Measurements from ENCODE around the gene IVNS1ABP. TPM values are rescaled to one million over a fixed set of nuclear protein-coding genes. Genes with fewer than 3 reads are reported as not detected.
A peak's percentile ranks its signal among the peaks of the same experiment; 100 is the strongest.

The IVNS1ABP gene
- total and polyA plus RNA-seq, 9 donors: 52.2 to 79.6 (median 61.4) TPM

GRCh38 chr1:185284533-185285276, 32.3 kb downstream of the IVNS1ABP start:
- no peak overlapping the region for H3K4me3 ChIP-seq (ENCODE audit: low read length)
- DNase-seq: no peak
- WGBS (ENCODE audit: insufficient coverage): no CpG with 5 or more reads among the region's 2 CpGs

GRCh38 chr1:185284116-185284515, 32.9 kb downstream of the IVNS1ABP start:
- Histone ChIP-seq H3K27ac (ENCODE audit: low read length) (no peak overlapping the region), H3K4me3 (ENCODE audit: low read length) (no peak overlapping the region), H3K4me1 (ENCODE audit: control insufficient read depth, insufficient read depth, low read length) (no peaks in the 10 kb centered on the region), H3K27me3 (ENCODE audit: control insufficient read depth, insufficient read depth, low read length) (no peaks in the 10 kb centered on the region), H3K9me3 (replicated peaks; ENCODE audit: control insufficient read depth, low read depth, low read length) (no peaks in the 10 kb centered on the region), H3K36me3 (ENCODE audit: control insufficient read depth, insufficient read depth, low read length) (peaks cover 3% of the 10 kb centered on the region)
- WGBS (ENCODE audit: insufficient coverage): no CpG with 5 or more reads among the region's 2 CpGs
- DNase-seq: no peak

More at GRCh38 chr1:185284533-185285276, 32.3 kb downstream of the IVNS1ABP start:
- no peaks in the 10 kb centered on the region for H3K27me3 ChIP-seq (ENCODE audit: control insufficient read depth, insufficient read depth, low read length)
- no peak overlapping the region for H3K27ac ChIP-seq (ENCODE audit: low read length)
- H3K4me1 ChIP-seq (ENCODE audit: control insufficient read depth, insufficient read depth, low read length): no peaks in the 10 kb centered on the region
- no peaks in the 10 kb centered on the region for H3K9me3 ChIP-seq (replicated peaks; ENCODE audit: control insufficient read depth, low read depth, low read length)
- peaks cover 3% of the 10 kb centered on the region for H3K36me3 ChIP-seq (ENCODE audit: control insufficient read depth, insufficient read depth, low read length)

GRCh38 chr1:185281245-185281644, 35.8 kb downstream of the IVNS1ABP start:
- Histone ChIP-seq H3K9me3 (replicated peaks; ENCODE audit: control insufficient read depth, low read depth, low read length) (no peaks in the 10 kb centered on the region), H3K27me3 (ENCODE audit: control insufficient read depth, insufficient read depth, low read length) (no peaks in the 10 kb centered on the region), H3K4me3 (ENCODE audit: low read length) (no peak overlapping the region), H3K36me3 (ENCODE audit: control insufficient read depth, insufficient read depth, low read length) (peaks cover 6% of the 10 kb centered on the region), H3K4me1 (ENCODE audit: control insufficient read depth, insufficient read depth, low read length) (no peaks in the 10 kb centered on the region), H3K27ac (ENCODE audit: low read length) (no peak overlapping the region)
- no CpG with 5 or more reads among the region's 3 CpGs for WGBS (ENCODE audit: insufficient coverage)
- DNase-seq: no peak

GRCh38 chr1:185280589-185280988, 36.5 kb downstream of the IVNS1ABP start:
- WGBS (ENCODE audit: insufficient coverage): 100% methylated on average over 2 of the region's 2 CpGs
- no peak for DNase-seq
- peaks cover 6% of the 10 kb centered on the region for H3K36me3 ChIP-seq (ENCODE audit: control insufficient read depth, insufficient read depth, low read length)

GRCh38 chr1:185279571-185279970, 37.5 kb downstream of the IVNS1ABP start:
- no peaks in the 10 kb centered on the region for H3K9me3 ChIP-seq (replicated peaks; ENCODE audit: control insufficient read depth, low read depth, low read length)
- peaks cover 6% of the 10 kb centered on the region for H3K36me3 ChIP-seq (ENCODE audit: control insufficient read depth, insufficient read depth, low read length)
- H3K27ac ChIP-seq (ENCODE audit: low read length): no peak overlapping the region
- no peak overlapping the region for H3K4me3 ChIP-seq (ENCODE audit: low read length)
- DNase-seq: no peak
- H3K27me3 ChIP-seq (ENCODE audit: control insufficient read depth, insufficient read depth, low read length): no peaks in the 10 kb centered on the region
- no peaks in the 10 kb centered on the region for H3K4me1 ChIP-seq (ENCODE audit: control insufficient read depth, insufficient read depth, low read length)

More at GRCh38 chr1:185280589-185280988, 36.5 kb downstream of the IVNS1ABP start:
- H3K27ac ChIP-seq (ENCODE audit: low read length): no peak overlapping the region
- H3K4me3 ChIP-seq (ENCODE audit: low read length): no peak overlapping the region
- no peaks in the 10 kb centered on the region for H3K4me1 ChIP-seq (ENCODE audit: control insufficient read depth, insufficient read depth, low read length)
- H3K27me3 ChIP-seq (ENCODE audit: control insufficient read depth, insufficient read depth, low read length): no peaks in the 10 kb centered on the region
- H3K9me3 ChIP-seq (replicated peaks; ENCODE audit: control insufficient read depth, low read depth, low read length): no peaks in the 10 kb centered on the region

- Histone ChIP-seq H3K4me1 (ENCODE audit: control insufficient read depth, insufficient read depth, low read length) (no peaks in the 10 kb centered on the region), H3K36me3 (ENCODE audit: control insufficient read depth, insufficient read depth, low read length) (no peaks in the 10 kb centered on the region), H3K27me3 (ENCODE audit: control insufficient read depth, insufficient read depth, low read length) (no peaks in the 10 kb centered on the region), H3K9me3 (replicated peaks; ENCODE audit: control insufficient read depth, low read depth, low read length) (no peaks in the 10 kb centered on the region), H3K4me3 (ENCODE audit: low read length) (no peak overlapping the region), H3K27ac (ENCODE audit: low read length) (no peak overlapping the region)
- no CpG with 5 or more reads among the region's 4 CpGs for WGBS (ENCODE audit: insufficient coverage)
- no peak for DNase-seq
Measured at GRCh38 chr1:185271921-185272320, 45.1 kb downstream of the IVNS1ABP start.

GRCh38 chr1:185268352-185268751, 48.7 kb downstream of the IVNS1ABP start:
- no CpG with 5 or more reads among the region's 2 CpGs for WGBS (ENCODE audit: insufficient coverage)
- H3K4me1 ChIP-seq (ENCODE audit: control insufficient read depth, insufficient read depth, low read length): no peaks in the 10 kb centered on the region
- H3K27ac ChIP-seq (ENCODE audit: low read length): no peak overlapping the region
- no peak for DNase-seq
- H3K4me3 ChIP-seq (ENCODE audit: low read length): no peak overlapping the region
- H3K27me3 ChIP-seq (ENCODE audit: control insufficient read depth, insufficient read depth, low read length): no peaks in the 10 kb centered on the region
- H3K36me3 ChIP-seq (ENCODE audit: control insufficient read depth, insufficient read depth, low read length): no peaks in the 10 kb centered on the region
- no peaks in the 10 kb centered on the region for H3K9me3 ChIP-seq (replicated peaks; ENCODE audit: control insufficient read depth, low read depth, low read length)

- H3K4me3 ChIP-seq (ENCODE audit: low read length): no peak overlapping the region
- no peak for DNase-seq
- H3K4me1 ChIP-seq (ENCODE audit: control insufficient read depth, insufficient read depth, low read length): no peaks in the 10 kb centered on the region
- H3K36me3 ChIP-seq (ENCODE audit: control insufficient read depth, insufficient read depth, low read length): no peaks in the 10 kb centered on the region
- H3K27me3 ChIP-seq (ENCODE audit: control insufficient read depth, insufficient read depth, low read length): no peaks in the 10 kb centered on the region
- no peaks in the 10 kb centered on the region for H3K9me3 ChIP-seq (replicated peaks; ENCODE audit: control insufficient read depth, low read depth, low read length)
- no peak overlapping the region for H3K27ac ChIP-seq (ENCODE audit: low read length)
Measured at GRCh38 chr1:185267701-185268100, 49.3 kb downstream of the IVNS1ABP start.

GRCh38 chr1:185267301-185267700, 49.7 kb downstream of the IVNS1ABP start:
- Histone ChIP-seq H3K36me3 (ENCODE audit: control insufficient read depth, insufficient read depth, low read length) (no peaks in the 10 kb centered on the region), H3K9me3 (replicated peaks; ENCODE audit: control insufficient read depth, low read depth, low read length) (no peaks in the 10 kb centered on the region), H3K4me3 (ENCODE audit: low read length) (no peak overlapping the region), H3K4me1 (ENCODE audit: control insufficient read depth, insufficient read depth, low read length) (no peaks in the 10 kb centered on the region), H3K27me3 (ENCODE audit: control insufficient read depth, insufficient read depth, low read length) (no peaks in the 10 kb centered on the region), H3K27ac (ENCODE audit: low read length) (no peak overlapping the region)
- peak; percentile 79 for DNase-seq
- 42% methylated on average over 3 of the region's 3 CpGs for WGBS (ENCODE audit: insufficient coverage)

- Histone ChIP-seq H3K4me1 (ENCODE audit: control insufficient read depth, insufficient read depth, low read length) (no peaks in the 10 kb centered on the region), H3K4me3 (ENCODE audit: low read length) (no peak overlapping the region), H3K27me3 (ENCODE audit: control insufficient read depth, insufficient read depth, low read length) (no peaks in the 10 kb centered on the region), H3K9me3 (replicated peaks; ENCODE audit: control insufficient read depth, low read depth, low read length) (no peaks in the 10 kb centered on the region), H3K27ac (ENCODE audit: low read length) (no peak overlapping the region), H3K36me3 (ENCODE audit: control insufficient read depth, insufficient read depth, low read length) (no peaks in the 10 kb centered on the region)
- no CpG with 5 or more reads among the region's 4 CpGs for WGBS (ENCODE audit: insufficient coverage)
- DNase-seq: no peak
Measured at GRCh38 chr1:185265314-185265713, 51.7 kb downstream of the IVNS1ABP start.

GRCh38 chr1:185263780-185264179, 53.3 kb downstream of the IVNS1ABP start:
- no peak for DNase-seq
- no peaks in the 10 kb centered on the region for H3K4me1 ChIP-seq (ENCODE audit: control insufficient read depth, insufficient read depth, low read length)
- H3K27ac ChIP-seq (ENCODE audit: low read length): no peak overlapping the region
- no peaks in the 10 kb centered on the region for H3K9me3 ChIP-seq (replicated peaks; ENCODE audit: control insufficient read depth, low read depth, low read length)
- WGBS (ENCODE audit: insufficient coverage): no CpG with 5 or more reads among the region's 1 CpG
- H3K27me3 ChIP-seq (ENCODE audit: control insufficient read depth, insufficient read depth, low read length): no peaks in the 10 kb centered on the region
- no peaks in the 10 kb centered on the region for H3K36me3 ChIP-seq (ENCODE audit: control insufficient read depth, insufficient read depth, low read length)
- no peak overlapping the region for H3K4me3 ChIP-seq (ENCODE audit: low read length)

All from muscle of leg (tissue), 11 donors.